ENCODE measurements around the gene USH1C. TPM values are rescaled to one million over a fixed set of nuclear protein-coding genes. Genes with fewer than 3 reads are reported as not detected.

The USH1C gene
- total RNA-seq, 4 donors from 2014 or later: not detected

- no peak overlapping the region for H3K27ac ChIP-seq
- H3K36me3 ChIP-seq: no peaks in the 10 kb centered on the region
- DNase-seq (ENCODE audit: low spot score in 2 of 2): no peak
- peaks cover 0 to 3% (median 0%) of the 10 kb centered on the region in 4 donors for H3K4me1 ChIP-seq
- no peak overlapping the region for H3K4me3 ChIP-seq
- H3K27me3 ChIP-seq: peaks cover 0 to 4% of the 10 kb centered on the region in 2 donors
- WGBS, 2 donors: 78 to 86% methylated on average over 1 of the region's 1 CpG
- no peaks in the 10 kb centered on the region for H3K9me3 ChIP-seq
- TF ChIP-seq POLR2A (IDR thresholded peaks at IDR 0.05) (no peak), CTCF (IDR thresholded peaks at IDR 0.05) (no peak), EP300 (IDR thresholded peaks at IDR 0.05) (no peak)
These were observed 55.7 kb downstream of the USH1C start for GRCh38 chr11:17488563-17488962.

GRCh38 chr11:17486646-17487045 lies 57.6 kb downstream of the USH1C start:
- Histone ChIP-seq H3K36me3 (no peaks in the 10 kb centered on the region), H3K4me1 (peaks cover 0 to 3% (median 0%) of the 10 kb centered on the region in 4 donors), H3K27ac (no peak overlapping the region), H3K9me3 (no peaks in the 10 kb centered on the region), H3K4me3 (no peak overlapping the region), H3K27me3 (peaks cover 0 to 4% of the 10 kb centered on the region in 2 donors)
- DNase-seq (ENCODE audit: low spot score in 2 of 2): no peak
- 76 to 89% methylated on average over 5 of the region's 5 CpGs for WGBS, 2 donors
- no peak for TF ChIP-seq EP300 (IDR thresholded peaks at IDR 0.05)
- TF ChIP-seq POLR2A (IDR thresholded peaks at IDR 0.05): no peak
- no peak for TF ChIP-seq CTCF (IDR thresholded peaks at IDR 0.05)

GRCh38 chr11:17483505-17483904 lies 60.7 kb downstream of the USH1C start:
- no peak for DNase-seq (ENCODE audit: low spot score in 2 of 2)
- Histone ChIP-seq H3K27me3 (peaks cover 0 to 13% of the 10 kb centered on the region in 2 donors), H3K9me3 (no peaks in the 10 kb centered on the region), H3K36me3 (no peaks in the 10 kb centered on the region), H3K27ac (no peak overlapping the region), H3K4me3 (no peak overlapping the region), H3K4me1 (peaks cover 0 to 9% (median 0%) of the 10 kb centered on the region in 4 donors)
- WGBS, 2 donors: 78 to 81% methylated on average over 2 of the region's 2 CpGs
- TF ChIP-seq CTCF (IDR thresholded peaks at IDR 0.05): no peak

- 70 to 79% methylated on average over 5 of the region's 5 CpGs for WGBS, 2 donors
- H3K9me3 ChIP-seq: no peaks in the 10 kb centered on the region
- no peak overlapping the region for H3K4me3 ChIP-seq
- H3K27me3 ChIP-seq: peaks cover 0 to 26% of the 10 kb centered on the region in 2 donors
- no peaks in the 10 kb centered on the region for H3K36me3 ChIP-seq
- no peak overlapping the region for H3K27ac ChIP-seq
- DNase-seq (ENCODE audit: low spot score in 2 of 2): no peak
- H3K4me1 ChIP-seq: peaks cover 0 to 10% (median 0%) of the 10 kb centered on the region in 4 donors
- TF ChIP-seq POLR2A (IDR thresholded peaks at IDR 0.05) (no peak), CTCF (IDR thresholded peaks at IDR 0.05) (no peak), EP300 (IDR thresholded peaks at IDR 0.05) (no peak)
These were observed 62.3 kb downstream of the USH1C start for GRCh38 chr11:17481905-17482304.

GRCh38 chr11:17479284-17480214 lies 64.7 kb downstream of the USH1C start:
- no peaks in the 10 kb centered on the region for H3K9me3 ChIP-seq
- TF ChIP-seq EP300 (IDR thresholded peaks at IDR 0.05) (no peak), POLR2A (IDR thresholded peaks at IDR 0.05) (no peak), CTCF (IDR thresholded peaks at IDR 0.05) (no peak)
- H3K36me3 ChIP-seq: no peaks in the 10 kb centered on the region
- H3K27me3 ChIP-seq: peaks cover 0 to 43% of the 10 kb centered on the region in 2 donors
- H3K4me1 ChIP-seq: peaks cover 0 to 23% (median 0%) of the 10 kb centered on the region in 4 donors
- no peak for DNase-seq (ENCODE audit: low spot score in 2 of 2)
- H3K27ac ChIP-seq: no peak overlapping the region
- H3K4me3 ChIP-seq: no peak overlapping the region
- 18 to 25% methylated on average over 14 of the region's 14 CpGs for WGBS, 2 donors

All from tibial nerve (tissue), 4 donors.